ENCODE results near the gene FAM167B.

The FAM167B gene

DNA sequence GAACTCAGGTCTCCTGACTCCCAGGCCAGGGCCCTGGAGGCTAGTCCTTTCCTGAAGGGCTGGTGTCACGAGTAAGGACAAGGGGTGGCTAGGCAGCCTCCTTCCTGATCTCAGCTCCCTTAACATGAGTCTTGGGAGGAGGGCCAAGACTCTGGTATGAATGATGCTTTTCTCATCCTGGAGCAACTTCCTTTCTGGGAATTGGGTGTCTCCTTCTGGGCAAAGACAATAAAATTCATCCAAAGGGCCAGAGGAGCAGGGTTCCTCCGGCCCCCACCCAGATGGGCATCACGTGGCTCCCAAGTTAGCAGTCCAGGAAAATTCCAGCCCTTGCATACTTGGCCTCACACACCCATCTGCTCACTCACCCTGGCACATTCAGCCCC, at the start of gene FAM167B:
TSS of gene FAM167B (plus strand) at position 335 of the 386 bp plus-strand sequence. CDS start 200 bp downstream, outside the sequence.
- no peak for DNase-seq

DNA sequence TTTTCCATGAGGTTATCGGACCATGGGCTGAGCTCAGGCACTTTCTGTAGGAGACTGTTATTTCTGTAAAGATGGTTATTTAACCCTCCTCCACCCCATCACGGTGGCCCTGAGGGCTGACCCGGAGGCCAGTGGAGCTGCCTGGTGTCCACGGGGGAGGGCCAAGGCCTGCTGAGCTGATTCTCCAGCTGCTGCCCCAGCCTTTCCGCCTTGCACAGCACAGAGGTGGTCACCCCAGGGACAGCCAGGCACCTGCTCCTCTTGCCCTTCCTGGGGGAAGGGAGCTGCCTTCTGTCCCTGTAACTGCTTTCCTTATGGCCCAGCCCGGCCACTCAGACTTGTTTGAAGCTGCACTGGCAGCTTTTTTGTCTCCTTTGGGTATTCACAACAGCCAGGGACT, 49.2 kb upstream of the FAM167B start:
- DNase-seq = no peak

DNA sequence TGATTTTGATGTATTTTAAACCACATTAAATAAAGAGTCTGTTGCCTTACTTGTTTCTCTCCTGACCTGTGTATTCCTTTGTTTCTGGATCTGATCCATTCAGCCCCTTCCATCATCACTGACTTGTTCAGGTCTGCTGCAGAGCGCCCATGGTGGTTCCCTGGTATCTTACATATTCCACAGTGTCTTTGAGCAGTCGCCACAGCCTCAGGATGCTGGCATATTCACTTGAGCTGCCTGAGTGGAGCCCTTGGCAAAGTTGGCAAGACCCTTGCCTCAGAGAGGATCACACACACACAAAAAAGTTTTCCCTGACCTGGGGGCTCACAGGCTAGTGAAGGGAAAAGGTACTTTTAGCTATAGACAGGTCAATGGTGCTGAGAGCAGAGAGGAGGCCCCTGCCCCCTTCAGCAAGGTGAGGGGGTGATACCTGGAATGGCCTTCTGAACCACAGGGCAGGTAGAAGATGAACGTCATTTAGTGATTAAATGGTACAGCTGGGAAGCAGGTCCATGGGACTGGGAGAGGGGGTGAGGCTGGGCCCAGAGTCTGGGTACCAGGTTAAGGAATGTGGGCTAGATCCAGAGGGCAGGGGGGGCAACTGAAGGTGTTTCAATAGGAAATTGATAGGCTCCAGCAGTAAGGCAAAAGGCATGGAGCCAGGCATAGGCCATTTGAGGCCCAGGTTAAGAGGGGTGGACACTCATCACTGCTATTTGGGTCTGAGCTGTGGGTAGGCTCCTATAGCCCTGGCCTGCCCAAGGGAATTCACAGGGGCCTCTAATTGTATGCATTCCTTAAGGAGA, 48.6 kb upstream of the FAM167B start:
- no peak for DNase-seq

DNA sequence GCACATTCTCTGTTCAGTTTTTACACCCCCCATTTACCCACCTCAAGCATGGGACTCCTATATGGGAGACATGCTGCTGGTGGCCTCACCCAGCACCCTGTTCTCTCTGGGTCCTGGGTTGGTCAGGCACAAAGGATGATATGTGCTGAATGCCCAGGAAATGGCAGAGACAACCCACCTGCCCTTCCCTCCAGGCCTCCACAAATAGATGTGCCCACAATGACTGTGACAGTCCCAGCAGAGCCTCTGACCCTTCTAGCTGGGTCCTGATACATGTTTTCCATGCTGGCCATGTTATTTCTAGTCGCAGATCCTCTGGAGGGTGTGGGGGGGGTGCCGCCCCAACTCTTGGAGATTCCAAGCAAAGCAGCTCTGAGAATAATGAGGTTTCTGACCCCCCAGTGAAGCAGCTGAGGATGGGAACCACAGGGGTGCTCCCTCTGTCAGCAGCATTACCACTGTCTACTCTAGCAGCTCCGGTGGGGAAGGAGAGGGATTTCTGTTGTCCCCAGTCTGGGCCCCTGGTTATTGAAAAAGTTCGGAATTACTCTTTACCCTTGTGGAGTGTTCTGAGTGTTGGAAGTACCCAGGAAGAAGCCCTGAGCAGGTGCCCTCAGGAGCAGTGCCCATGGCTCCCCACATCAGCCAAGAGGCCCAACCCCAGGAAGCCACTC, 47.8 kb upstream of the FAM167B start:
- no peak for DNase-seq

DNA sequence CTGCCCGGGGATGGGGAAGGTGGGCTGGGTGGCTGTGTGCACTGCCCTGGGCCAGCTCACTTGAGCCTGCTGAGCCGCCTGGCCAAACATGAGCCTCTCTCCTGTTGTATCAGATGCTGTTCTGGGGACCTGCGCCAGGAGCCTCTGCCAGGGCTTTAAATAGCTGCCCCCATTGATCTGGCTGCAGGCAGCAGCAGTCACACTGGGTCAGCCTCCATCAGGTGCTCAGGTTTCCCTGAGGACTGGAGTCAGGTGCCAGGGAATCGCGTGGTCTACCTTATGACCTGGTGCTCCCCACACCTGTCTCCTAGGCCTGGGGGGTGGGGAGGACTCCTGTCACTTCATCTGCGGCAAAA, 47.3 kb upstream of the FAM167B start:
- no peak for DNase-seq

DNA sequence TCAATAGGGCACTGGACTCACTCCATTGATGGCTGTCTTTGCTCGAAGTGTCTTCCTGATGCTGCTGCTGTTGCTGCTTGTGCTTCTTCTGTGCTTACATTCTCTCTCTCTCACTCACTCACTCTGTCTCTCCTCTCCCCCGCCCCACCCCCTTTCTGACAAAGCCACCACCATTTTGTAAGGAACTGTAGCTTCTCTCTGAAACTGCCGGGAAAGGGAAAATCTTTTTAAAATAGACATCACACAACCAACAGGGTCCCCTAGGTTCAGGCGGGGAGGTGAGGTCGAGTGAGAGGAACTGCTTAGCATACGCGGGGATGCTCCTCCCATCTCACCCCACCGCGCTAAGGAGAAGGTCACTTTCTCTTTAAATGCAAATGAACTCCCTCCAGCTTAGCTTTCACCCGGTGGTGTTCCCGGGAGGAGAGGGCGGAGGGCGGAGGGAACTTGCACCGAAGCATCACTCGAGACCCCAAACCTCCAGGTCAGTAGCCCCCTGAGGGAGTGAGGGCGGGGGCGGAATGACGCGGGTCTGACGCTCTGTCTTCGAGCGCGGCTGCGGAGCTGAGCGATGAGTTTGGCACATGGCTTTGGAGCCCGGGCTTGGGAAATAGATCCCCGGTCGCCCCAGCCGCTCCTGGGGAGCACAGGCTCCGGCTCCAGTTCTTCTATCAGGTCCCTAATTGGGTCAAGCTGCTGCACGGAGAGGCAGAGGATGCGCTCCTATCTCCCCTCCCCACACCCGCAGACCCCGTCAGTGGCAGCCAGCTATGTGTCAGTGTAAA, 46.6 kb upstream of the FAM167B start, which contains the start of gene CCDC28B:
TSS of gene CCDC28B (plus strand) at position 370 of the 785 bp plus-strand sequence. CDS start 1,341 bp downstream, outside the sequence.
- peak; percentile 57 for DNase-seq

DNA sequence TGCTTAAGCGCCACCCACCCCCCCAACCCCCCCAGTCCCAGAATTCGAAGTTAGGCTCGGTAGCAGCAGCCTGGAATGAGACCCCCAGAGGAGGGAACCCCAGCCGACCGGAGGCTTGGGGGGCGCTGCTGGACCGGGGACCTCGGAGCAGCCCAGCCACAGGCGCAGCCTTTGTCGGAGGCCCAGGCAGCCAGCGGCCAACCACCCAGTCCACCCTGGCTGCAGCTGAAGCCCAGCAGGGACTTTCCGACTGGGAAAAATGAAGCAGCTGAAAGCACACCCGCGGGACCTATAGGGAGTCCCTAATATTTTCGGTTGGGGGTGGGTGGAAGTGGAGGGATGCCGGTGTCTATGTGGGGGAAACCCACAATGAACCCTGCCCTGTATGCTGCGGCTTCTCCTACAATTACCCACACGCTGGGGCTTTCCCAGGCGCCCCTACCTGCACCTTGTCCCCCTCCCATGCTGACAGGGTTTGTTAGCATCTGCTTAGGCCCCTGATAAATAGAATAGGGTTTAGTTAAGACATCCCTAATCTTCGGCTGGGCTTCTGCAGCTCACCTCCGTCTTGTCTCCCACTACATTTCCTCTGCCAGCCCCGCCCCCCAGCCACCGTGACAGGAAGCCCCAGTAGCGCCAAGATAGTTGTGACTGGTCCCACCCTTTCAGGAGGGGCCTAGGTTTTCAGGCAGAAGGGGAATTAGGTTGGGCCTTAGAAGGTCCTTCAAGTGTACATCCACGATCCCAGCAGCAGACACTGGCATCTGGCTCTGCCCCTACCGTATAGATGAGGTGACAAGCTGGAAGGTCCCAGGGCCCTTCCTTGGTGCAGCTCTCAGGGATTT, 45.8 kb upstream of the FAM167B start:
- DNase-seq = no peak

DNA sequence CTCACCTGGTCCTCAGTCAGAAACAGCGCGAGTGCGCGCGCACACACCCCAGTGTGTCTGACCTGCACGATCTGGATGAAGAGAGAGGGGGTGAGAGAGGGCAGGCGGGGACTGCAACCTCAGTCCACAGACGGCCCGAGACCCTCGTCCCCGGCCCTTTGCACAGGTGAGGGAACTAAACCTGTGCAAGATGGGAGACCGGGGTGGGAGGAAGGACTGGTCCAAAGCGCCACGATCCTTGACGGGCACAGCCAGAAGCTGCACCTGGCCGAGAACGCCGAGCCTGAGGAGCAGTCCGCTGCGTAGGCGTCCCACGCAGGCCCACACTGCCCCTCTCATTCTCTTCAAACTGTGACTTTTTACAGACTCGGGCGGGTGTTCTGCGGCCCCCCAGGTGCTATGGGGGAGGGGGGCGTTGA, 42.1 kb upstream of the FAM167B start:
- no peak for DNase-seq

DNA sequence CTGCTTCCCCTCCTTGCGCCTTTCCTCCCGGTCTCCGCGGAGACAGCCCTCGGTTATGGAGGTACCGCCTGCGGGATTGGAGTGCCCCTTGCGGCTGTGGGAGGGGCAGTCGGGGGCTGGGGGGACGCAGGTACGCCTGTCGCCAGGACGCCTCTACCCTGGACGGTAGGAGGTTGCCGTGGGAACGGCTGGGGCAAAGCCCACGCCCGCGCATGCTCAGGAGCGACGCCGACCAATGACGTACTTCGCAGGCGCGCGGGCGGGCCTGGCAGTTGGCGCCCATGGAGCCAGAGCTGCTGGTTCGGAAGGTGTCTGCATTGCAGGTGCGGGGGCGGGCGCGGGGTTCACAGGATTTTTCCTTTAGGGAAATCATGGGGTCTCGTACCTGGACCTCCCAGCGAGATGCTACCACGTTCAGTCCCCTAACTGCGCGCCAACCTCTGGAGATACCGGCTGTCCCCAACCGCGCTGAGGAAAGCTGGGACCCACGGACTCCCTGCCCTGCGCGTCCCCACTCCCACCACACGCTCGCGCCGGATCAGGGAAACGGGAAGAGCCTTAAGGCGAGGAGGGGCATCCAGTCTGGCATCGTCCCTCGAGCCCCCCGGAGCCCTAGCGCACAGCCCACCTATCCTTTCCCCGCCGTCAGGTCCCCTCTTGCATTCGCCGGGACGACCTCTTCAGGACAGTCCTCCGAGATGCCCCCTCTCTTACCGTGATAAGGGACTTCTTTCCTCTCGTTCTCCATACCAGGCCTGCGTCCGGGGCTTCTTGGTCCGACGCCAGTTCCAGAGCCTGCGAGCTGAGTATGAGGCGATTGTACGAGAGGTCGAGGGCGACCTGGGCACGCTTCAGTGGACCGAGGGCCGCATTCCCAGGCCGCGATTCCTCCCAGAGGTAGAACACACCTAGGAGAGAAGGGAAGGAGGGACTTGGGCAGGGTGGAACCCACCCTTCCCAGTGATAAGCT, 41.3 kb upstream of the FAM167B start, which contains the start of gene IQCC:
TSS of gene IQCC (plus strand) at position 271 of the 970 bp plus-strand sequence. CDS start at position 282, 11 bp downstream.
- DNase-seq = peak; percentile 93

DNA sequence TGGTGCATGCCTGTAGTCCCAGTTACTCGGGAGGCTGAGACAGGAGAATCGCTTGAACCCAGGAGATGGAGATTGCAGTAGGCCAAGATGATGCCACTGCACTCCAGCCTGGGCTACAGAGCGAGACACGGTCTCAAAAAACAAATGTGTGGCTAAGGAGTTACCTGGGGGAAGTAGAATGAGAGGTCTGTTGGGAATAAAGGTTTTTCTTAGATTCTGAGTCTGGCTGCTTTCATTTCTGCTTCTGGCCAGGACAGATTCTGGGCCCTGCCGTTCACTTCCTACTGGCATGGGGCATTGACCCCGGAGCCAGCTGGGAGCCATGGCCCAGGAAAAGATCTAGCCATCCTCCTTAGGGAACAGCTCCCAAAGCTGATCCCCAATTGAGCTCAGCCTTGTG, 38.6 kb upstream of the FAM167B start:
- DNase-seq = no peak

DNA sequence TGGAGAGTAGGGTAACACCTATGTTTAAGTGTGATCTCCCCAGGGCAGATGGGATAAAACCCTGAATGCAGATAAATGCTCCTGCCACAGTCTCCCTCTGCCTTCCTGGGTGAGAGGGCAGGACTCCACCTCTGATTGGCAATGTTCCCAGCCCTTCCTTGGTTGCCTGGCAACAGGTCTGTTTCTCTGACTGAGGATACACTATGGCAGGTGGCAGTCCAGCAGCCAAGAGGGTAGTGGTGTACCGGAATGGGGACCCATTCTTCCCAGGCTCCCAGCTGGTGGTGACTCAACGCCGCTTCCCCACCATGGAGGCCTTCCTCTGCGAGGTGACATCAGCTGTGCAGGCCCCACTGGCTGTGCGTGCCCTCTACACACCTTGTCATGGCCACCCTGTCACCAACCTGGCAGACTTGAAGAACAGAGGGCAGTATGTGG, 38.1 kb upstream of the FAM167B start, which contains the start of gene DCDC2B:
TSS of gene DCDC2B (plus strand) at position 199 of the 438 bp plus-strand sequence. CDS start at position 204, 5 bp downstream.
- DNase-seq = peak; percentile 92

DNA sequence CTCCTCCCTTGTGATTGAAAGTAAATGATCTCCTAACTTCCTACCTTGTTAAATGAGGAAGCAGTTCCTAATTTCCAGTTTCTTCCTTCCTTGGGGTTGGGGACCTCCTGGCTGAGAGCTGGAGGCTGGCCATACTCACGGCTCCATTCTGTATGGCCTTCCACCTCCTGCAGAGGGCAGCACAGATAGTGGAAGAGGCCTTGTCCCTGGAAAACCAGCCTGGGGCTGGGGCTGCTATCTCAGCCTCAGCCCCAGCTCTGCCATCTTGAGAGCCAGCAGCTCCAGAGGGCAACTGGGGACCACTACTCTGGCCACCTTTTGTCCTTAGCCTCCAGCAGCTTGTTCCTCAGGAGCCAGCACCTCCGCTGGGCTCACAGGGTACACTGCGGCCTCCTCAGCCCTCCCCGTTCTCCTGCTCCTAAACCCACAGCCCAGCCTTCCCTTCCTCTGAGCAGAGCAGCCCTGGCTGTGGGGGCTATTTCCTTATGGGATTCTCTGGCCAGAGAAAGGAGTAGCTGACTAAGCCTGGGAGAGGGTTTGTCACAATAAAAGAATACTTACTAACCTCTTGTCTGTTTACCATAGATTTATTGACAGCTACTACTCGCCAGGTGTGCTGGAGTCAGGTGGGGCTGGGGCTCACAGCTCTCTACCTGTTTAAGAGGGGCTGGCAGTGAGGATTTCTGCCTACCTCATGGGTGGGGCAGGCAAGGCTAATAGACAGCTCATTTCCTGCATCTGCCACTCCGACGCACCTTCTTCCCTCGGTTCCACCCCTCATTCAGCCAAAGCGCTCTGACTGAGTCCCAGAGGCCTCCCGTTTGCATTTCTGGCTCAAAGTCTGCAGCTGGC, 31.2 kb upstream of the FAM167B start:
- DNase-seq = peak; percentile 34

DNA sequence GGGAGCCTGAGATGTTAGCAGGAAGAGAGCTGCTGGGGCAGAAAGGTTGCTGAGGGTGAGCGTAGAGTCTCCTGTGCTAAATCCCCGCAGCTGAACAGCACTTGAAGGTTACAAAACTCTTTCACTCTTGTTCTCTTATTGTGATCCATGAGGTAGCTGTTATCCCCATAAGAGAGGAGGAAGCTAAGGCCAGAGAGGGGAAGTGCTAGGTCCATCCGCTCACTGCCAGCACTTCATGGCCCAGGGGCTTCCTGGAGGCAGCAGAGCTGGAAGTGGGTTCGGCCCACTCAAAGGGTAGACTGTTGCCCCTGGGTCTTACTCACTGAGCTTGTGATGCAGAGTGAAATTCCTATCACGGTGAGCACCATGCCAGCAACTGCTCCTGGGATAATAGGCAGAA, 30.5 kb upstream of the FAM167B start:
- DNase-seq = no peak

DNA sequence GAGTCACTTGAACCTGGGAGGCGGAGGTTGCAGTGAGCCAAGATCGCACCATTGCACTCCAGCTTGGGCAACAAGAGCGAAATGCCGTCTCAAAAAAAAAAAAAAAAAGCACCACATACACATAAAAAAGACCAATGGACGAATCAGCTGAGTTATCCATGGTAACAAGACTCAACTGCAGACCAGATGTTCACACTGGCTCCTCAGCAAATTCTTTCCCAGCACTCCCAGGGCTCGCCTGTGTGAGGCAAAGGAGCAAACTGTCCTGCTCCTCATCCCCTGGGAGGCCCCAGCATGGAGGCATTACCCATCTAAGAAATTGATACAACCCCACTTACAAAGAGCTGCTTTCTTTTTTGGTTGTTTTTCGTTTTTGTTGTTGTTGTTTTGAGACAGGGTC, 28.0 kb upstream of the FAM167B start:
- DNase-seq = no peak

DNA sequence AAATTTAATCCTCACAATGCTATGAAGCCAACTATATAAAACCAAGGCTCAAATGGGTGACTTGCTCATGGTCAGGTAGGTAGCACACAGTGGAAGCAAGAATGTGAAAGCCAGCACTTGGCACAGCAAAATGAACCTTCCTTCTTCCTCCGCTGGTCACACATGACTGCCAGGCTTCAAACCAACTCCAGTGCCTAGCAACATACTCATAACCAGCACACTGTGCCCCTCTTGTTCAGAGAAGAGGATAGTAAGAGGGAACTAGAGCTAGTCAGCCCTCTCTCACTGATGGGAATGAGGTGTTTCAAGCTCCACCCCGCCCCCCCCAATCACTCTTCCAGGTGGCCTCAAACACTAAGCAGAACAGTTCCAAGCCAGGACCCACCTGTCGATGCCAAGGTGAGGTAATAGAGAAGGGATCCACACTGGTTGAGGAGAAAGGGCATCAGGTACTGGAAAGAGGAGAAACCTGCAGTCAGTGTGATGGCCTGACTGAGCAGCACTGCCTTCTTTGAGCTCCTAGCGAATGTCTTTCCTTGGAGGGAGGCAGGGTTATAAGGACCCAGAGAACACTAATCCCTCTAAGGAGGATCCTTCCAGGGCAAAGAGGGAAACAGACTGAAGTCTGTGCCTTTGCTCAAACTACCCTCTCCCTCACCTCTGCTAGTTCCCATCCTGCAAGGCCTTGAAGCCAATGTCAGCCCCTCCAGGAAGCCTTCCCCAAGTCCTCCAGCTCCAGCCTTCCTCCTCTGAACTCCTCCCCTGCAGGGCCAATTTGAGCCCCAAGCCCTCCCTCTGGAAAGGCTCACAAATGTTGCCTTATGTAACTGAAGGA, 26.1 kb upstream of the FAM167B start:
- no peak for DNase-seq

DNA sequence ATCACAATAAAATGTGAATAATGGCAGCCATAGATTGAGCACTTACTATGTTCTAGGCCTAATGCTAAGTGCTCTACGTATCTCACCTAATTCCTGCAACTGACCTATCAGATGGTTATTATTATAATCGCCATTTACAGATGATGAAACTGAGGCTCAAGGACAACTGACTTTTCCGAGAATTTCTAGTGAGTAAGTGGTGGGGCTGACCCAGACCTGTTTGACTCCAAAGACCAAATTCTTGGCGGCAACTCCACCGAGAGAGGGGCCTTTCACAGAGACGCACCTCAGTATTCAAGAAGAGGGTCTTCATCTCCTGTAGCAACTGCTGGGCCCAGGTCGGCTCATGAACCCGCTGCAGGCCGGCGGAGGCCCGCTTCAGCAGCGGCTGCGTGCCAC, 25.4 kb upstream of the FAM167B start:
- no peak for DNase-seq

DNA sequence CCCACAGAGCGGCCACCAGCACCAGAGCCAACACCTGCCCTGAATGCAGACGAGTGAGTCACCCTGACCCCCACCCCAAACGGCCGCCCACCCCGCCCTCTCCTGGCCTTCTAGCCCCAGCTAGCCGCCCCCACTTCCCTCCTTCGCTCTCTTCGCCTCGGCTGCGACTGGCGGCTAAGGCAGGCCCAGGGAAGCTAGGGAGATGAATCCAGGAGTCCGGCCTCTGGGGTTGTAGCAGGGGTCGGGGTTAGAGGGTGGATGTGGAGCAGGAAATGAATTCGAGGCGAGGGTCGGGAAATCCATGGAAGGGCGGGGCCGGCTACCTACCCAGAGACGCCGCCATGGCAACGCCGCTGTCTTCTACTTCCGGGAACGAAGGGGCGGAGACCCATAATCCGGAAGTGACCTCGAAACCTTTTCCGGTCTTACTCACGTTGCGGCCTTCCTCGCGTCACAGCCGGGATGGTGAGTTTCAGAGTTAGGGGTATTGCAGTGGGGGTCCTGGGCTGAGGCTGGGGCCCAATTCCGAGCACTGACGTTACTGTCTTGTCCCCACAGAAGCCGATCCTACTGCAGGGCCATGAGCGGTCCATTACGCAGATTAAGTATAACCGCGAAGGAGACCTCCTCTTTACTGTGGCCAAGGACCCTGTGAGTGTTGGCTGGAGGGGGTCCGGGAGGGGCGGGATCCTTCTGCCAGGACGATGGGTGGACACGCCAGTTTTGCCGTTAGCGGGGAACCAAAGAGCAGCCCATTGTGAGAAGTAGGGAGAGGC, 24.9 kb upstream of the FAM167B start, which contains the start of the genes EIF3I and TMEM234:
TSS of gene EIF3I (plus strand) at position 428 of the 776 bp plus-strand sequence. CDS start at position 463, 35 bp downstream.
TSS of gene TMEM234 (minus strand) at position 374 of the 776 bp plus-strand sequence. CDS start at position 343, 31 bp downstream.
- DNase-seq = peak; percentile 89

DNA sequence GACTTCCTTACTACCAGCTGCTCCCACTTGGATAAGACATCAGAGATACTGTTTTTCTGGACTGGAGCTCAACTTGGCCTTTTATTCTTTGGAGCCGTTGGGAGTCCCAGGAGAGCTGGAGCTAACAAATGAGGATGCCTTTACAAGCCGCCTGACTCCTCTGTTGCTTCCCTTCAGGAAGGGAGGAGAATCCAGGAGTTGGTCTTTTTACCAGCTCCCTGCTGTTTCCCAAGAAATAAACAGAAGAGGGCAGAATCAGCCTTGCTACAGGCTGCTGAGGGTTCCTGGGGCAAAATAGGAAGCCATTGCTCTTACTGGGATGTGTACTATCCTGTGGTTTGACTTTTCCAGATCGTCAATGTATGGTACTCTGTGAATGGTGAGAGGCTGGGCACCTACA, 23.3 kb upstream of the FAM167B start:
- DNase-seq = no peak

Measured in NCI-H2171 (cell line).